Spleen (tissue), 11 donors: ENCODE results near the gene CTXN1. TPM values are rescaled to one million over a fixed set of nuclear protein-coding genes. Genes with fewer than 3 reads are reported as not detected.

ENCODE experiments used
- DNase-seq: peaks from one replicate; pipeline ENCODE4 v3.0.0-alpha.2; 2020
- H3K27ac ChIP-seq, 8 donors: fragments of 200-600 bp; sonication (generic) in 7 of 8; 1 replicate in 4 of 8; 2 replicates in 4 of 8; pipeline versions ENCODE4 v1.5.0 to v1.8.0; 2016 to 2021; ENCODE audit warnings: inconsistent platforms in 4 of 8, mild to moderate bottlenecking in 4 of 8, moderate library complexity in 1 of 8
- H3K27me3 ChIP-seq, 7 donors: fragments of 200-600 bp; sonication (generic) in 6 of 7; replicated peaks in 1 of 7; 1 replicate in 4 of 7; 2 replicates in 3 of 7; pipeline versions ENCODE4 v1.5.0 to v1.8.0; 2016 to 2021; ENCODE audit warnings: inconsistent platforms in 3 of 7, mild to moderate bottlenecking in 1 of 7
- H3K36me3 ChIP-seq, 6 donors: fragments of 200-600 bp; sonication (generic) in 5 of 6; 1 replicate in 4 of 6; 2 replicates in 2 of 6; pipeline versions ENCODE4 v1.5.0 to v1.8.0; 2016 to 2021; ENCODE audit warnings: inconsistent platforms in 2 of 6
- H3K4me1 ChIP-seq, 6 donors: fragments of 200-600 bp; sonication (generic) in 5 of 6; 1 replicate in 3 of 6; 2 replicates in 3 of 6; pipeline versions ENCODE4 v1.5.0 to v1.8.0; 2016 to 2021; ENCODE audit warnings: inconsistent platforms in 3 of 6
- H3K4me3 ChIP-seq, 8 donors: fragments of 200-600 bp; sonication (generic) in 7 of 8; 1 replicate in 4 of 8; 2 replicates in 4 of 8; pipeline versions ENCODE4 v1.5.0 to v1.8.0; 2016 to 2021; ENCODE audit warnings: inconsistent platforms in 4 of 8, mild to moderate bottlenecking in 4 of 8, moderate library complexity in 2 of 8
- H3K9me3 ChIP-seq, 8 donors: fragments of 200-600 bp; sonication (generic) in 7 of 8; 1 replicate in 4 of 8; 2 replicates in 4 of 8; pipeline versions ENCODE4 v1.5.0 to v1.8.0; 2016 to 2021; ENCODE audit warnings: inconsistent platforms in 4 of 8
- CTCF ChIP-seq, 11 experiments: fragments of 200-600 bp in 7 of 11; fragments of 450-650 bp in 4 of 11; sonication (generic) in 4 of 11; IDR thresholded peaks in 8 of 11; conservative IDR thresholded peaks in 3 of 11; 1 replicate in 7 of 11; 2 replicates in 4 of 11; pipeline versions ENCODE4 v1.4.0 to v1.8.0; 2016 to 2021; ENCODE audit warnings: antibody characterized with exemption in 11 of 11, inconsistent platforms in 4 of 11, mild to moderate bottlenecking in 1 of 11
- POLR2A ChIP-seq, 3 donors: fragments of 450-650 bp; IDR thresholded peaks; one replicate each; pipeline ENCODE4 v1.5.1; 2017; ENCODE audit warnings: antibody characterized with exemption in 3 of 3, mild to moderate bottlenecking in 1 of 3
- POLR2AphosphoS5 ChIP-seq, 3 donors: sonication (generic); formaldehyde crosslinking; IDR thresholded peaks; one replicate each; pipeline ENCODE4 v1.5.1; 2017; ENCODE audit warnings: antibody characterized with exemption in 3 of 3
- WGBS, 5 donors: extraction: QIAGEN DNeasy Blood & Tissue Kit in 3 of 5; methylation state at CpG; one replicate each; pipeline versions ENCODE4 v1.1.5 to v1.1.7; 2013 to 2018; 5-methylcytosine and 5-hydroxymethylcytosine counted together
- intact Hi-C: fragments of 100-400 bp; cut with DNase I; formaldehyde crosslinking; loops from one replicate; pipeline ENCODE4 v1.15.0; 2023; ENCODE audit warnings: low total_unique reads
- polyA plus RNA-seq, 3 donors: library from polyadenylated mRNA; stranded (reverse); fragments of 200-250 nt; gene quantifications; one replicate each; pipeline ENCODE4 v1.2.1, GENCODE V29; 2013
- total RNA-seq, 7 donors: library from RNA; depleted of rRNA in 3 of 7; stranded (reverse); fragments of >200 nt in 3 of 7; fragmentation: NEBNext Ultra II Directional in 4 of 7; extraction: Animal tissue kit (Norgen Biotek cat#: 25700) in 4 of 7; gene quantifications; one replicate each; pipeline versions ENCODE4 v1.1.0 to v1.2.1, GENCODE V29; 2016 to 2021
- donor health status: healthy with polysubstance abuse.
- donor health status: DM: no; HTN: no; CAD: no; lungs with moderate emphysema.
- donor health status: DM: no; HTN: no; CAD: no.
- donor health status: Bipolar disorder and iron deficiency.
- donor health status: healthy.
- donor health status: DM: no; HTN: no; CAD: no.
- donor health status: DM: yes; HTN: yes; CAD: no.

CTXN1 gene
- total and polyA plus RNA-seq, 10 donors, result 0.11 to 4.4 (median 2.0) TPM

GRCh38 chr19:7928334-7928706, 2.4 kb upstream of the CTXN1 start:
- Histone ChIP-seq H3K27ac (peak overlapping the region in 7 of 8 donors; percentile 49 to 84 (median 73)), H3K4me3 (no peak overlapping the region), H3K27me3 (peaks cover 0 to 14% (median 0%) of the 10 kb centered on the region in 7 donors), H3K36me3 (peaks cover 4 to 52% (median 31%) of the 10 kb centered on the region in 6 donors), H3K4me1 (peaks cover 11 to 94% (median 58%) of the 10 kb centered on the region in 6 donors), H3K9me3 (no peaks in the 10 kb centered on the region)
- TF ChIP-seq CTCF (IDR thresholded peaks at IDR 0.05 in 8 of 11, conservative IDR thresholded peaks at IDR 0.05 in 3 of 11), result no peak
- TF ChIP-seq POLR2A (IDR thresholded peaks at IDR 0.05), result no peak
- no peak for TF ChIP-seq POLR2AphosphoS5 (IDR thresholded peaks at IDR 0.05)
- DNase-seq, result no peak
- 75 to 92% (median 84%) methylated on average over 9 of the region's 9 CpGs for WGBS, 5 donors
- intact Hi-C loops, result no loop called here

DNA sequence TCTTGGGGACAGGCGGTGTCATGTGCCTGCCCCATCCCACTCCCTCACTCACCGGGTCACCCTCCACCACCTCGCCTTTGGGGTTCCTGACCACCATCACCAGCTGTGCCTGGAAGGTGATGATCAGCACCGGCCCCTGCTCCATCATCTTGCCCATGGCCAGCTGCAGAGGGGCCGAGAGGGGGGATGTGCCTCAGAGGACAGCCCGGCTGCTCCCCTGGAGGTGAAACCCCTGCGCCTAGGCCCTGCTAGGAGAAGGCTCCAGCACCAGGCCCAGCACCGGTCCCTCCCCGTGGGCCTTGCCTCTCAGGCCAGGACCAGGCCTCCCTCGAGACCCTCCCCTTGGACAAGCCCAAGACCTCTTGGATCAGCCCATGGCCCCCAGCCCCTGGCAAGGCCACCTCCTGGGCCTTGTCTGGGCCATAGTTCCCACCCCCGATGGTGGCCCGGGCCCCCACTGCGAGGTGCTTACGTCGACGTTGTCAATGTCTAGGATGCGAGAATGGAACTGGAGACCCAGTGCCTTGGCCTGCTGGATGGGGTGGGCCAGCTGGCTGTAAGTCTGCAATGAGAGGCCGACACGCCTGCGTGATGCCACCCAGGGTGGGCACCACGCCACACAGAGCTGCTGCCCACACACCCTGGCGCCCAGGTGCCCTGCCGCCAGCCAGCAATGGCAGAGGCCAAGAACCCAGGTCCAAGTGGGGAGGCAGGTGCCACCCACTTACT, 1.8 kb upstream of the CTXN1 start:
- peaks cover 4 to 52% (median 27%) of the 10 kb centered on the region in 6 donors for H3K36me3 ChIP-seq
- peak overlapping the region in 7 of 8 donors; percentile 49 to 84 (median 73) for H3K27ac ChIP-seq
- DNase-seq, result no peak
- H3K27me3 ChIP-seq, result peaks cover 0 to 14% (median 0%) of the 10 kb centered on the region in 7 donors
- H3K4me1 ChIP-seq, result peaks cover 11 to 93% (median 57%) of the 10 kb centered on the region in 6 donors
- no peak overlapping the region for H3K4me3 ChIP-seq
- no peak for TF ChIP-seq POLR2A (IDR thresholded peaks at IDR 0.05)
- no peak for TF ChIP-seq CTCF (IDR thresholded peaks at IDR 0.05 in 8 of 11, conservative IDR thresholded peaks at IDR 0.05 in 3 of 11)
- TF ChIP-seq POLR2AphosphoS5 (IDR thresholded peaks at IDR 0.05), result peak in 2 of 3 donors; percentile 31 to 65
- no peaks in the 10 kb centered on the region for H3K9me3 ChIP-seq
- intact Hi-C loops, result no loop called here
- WGBS, 5 donors, result 89 to 95% (median 92%) methylated on average over 11 to 23 of the region's 23 CpGs

GRCh38 chr19:7926727-7927604, 1.0 kb upstream of the CTXN1 start:
- intact Hi-C loops, result no loop called here
- peak; percentile 81 for DNase-seq
- peaks cover 13 to 93% (median 61%) of the 10 kb centered on the region in 6 donors for H3K4me1 ChIP-seq
- no peaks in the 10 kb centered on the region for H3K9me3 ChIP-seq
- H3K4me3 ChIP-seq, result peak overlapping the region in 3 of 8 donors; percentile 47 to 75 (median 52)
- TF ChIP-seq POLR2AphosphoS5 (IDR thresholded peaks at IDR 0.05), result peak in 2 of 3 donors; percentile 2 to 53
- no peak for TF ChIP-seq POLR2A (IDR thresholded peaks at IDR 0.05)
- 63 to 89% (median 83%) methylated on average over 8 to 32 of the region's 32 CpGs for WGBS, 5 donors
- peaks cover 0 to 14% (median 0%) of the 10 kb centered on the region in 7 donors for H3K27me3 ChIP-seq
- H3K36me3 ChIP-seq, result peaks cover 7 to 52% (median 27%) of the 10 kb centered on the region in 6 donors
- H3K27ac ChIP-seq, result peak overlapping the region in 3 of 8 donors; percentile 79 to 84 (median 83)

DNA sequence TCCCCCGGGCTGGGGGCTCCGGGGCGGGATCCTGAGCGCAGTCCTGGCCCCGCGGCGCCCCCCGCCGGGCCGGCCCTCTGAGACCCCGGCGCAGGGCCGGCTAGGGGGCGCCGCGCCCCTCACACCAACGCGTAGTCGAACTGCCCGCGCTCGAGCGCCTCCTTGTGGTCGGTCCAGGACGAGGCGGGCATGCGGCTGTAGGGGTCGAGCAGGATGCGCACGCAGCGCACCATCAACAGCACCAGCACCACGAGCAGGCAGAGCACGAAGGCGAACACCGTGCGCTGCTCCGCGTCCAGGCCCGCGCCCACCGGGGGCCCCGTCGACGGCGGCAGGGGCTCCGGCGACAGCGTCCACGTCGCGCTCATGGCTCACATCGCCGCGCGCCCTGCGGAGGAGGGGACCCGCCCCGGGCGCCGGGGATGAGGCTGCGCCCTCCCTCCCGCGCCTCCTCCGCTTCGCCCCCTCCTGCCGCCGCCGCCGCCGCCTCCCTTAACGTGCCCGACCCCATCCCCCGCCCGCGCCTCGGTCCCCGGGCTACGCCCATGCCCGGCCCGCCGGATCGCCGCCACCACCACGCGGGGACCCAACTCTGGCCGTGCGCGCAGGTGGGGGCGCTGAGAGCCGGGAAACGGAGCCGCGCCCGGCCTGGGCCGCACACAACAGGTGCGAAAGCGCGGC, 624 bp downstream of the CTXN1 start:
- H3K36me3 ChIP-seq, result peaks cover 3 to 40% (median 11%) of the 10 kb centered on the region in 6 donors
- no peaks in the 10 kb centered on the region for H3K9me3 ChIP-seq
- TF ChIP-seq CTCF (IDR thresholded peaks at IDR 0.05 in 8 of 11, conservative IDR thresholded peaks at IDR 0.05 in 3 of 11), result peak; percentile 46 to 93 (median 89)
- TF ChIP-seq POLR2AphosphoS5 (IDR thresholded peaks at IDR 0.05), result peak; percentile 12 to 58 (median 23)
- no peak for TF ChIP-seq POLR2A (IDR thresholded peaks at IDR 0.05)
- peak; percentile 92 for DNase-seq
- peaks cover 22 to 88% (median 61%) of the 10 kb centered on the region in 6 donors for H3K4me1 ChIP-seq
- H3K27me3 ChIP-seq, result peaks cover 0 to 14% (median 0%) of the 10 kb centered on the region in 7 donors
- 0 to 5% (median 1%) methylated on average over 4 to 98 of the region's 98 CpGs for WGBS, 5 donors
- intact Hi-C loops, result no loop called here
- H3K4me3 ChIP-seq, result peak overlapping the region; percentile 14 to 75 (median 43)
- H3K27ac ChIP-seq, result peak overlapping the region in 1 of 8 donors; percentile 7
